Activated CD4-positive, alpha-beta T cell treated with anti-CD3 and anti-CD28 coated beads for 4 hours (primary cell): ENCODE measurements around the gene PHACTR1.

Experiments
- DNase-seq, 2 donors: peaks; one replicate each; pipeline ENCODE4 v3.0.0-alpha.2; 2020

The PHACTR1 gene

GRCh38 chr6:13079096-13079723 lies 362.6 kb downstream of the PHACTR1 start:
- DNase-seq, result no peak

GRCh38 chr6:13080462-13081188 lies 364.1 kb downstream of the PHACTR1 start:
- DNase-seq, result no peak

GRCh38 chr6:13081189-13081563 lies 364.6 kb downstream of the PHACTR1 start:
- DNase-seq, result no peak

- no peak for DNase-seq
These were observed 372.9 kb downstream of the PHACTR1 start for GRCh38 chr6:13089296-13089994.

GRCh38 chr6:13091192-13091591 lies 374.6 kb downstream of the PHACTR1 start:
- DNase-seq, result no peak

- no peak for DNase-seq
These were observed 378.3 kb downstream of the PHACTR1 start for GRCh38 chr6:13094781-13095425.

GRCh38 chr6:13096084-13096483 lies 379.5 kb downstream of the PHACTR1 start:
- no peak for DNase-seq

- no peak for DNase-seq
These were observed 380.9 kb downstream of the PHACTR1 start for GRCh38 chr6:13097454-13097853.

GRCh38 chr6:13098006-13098405 lies 381.4 kb downstream of the PHACTR1 start:
- DNase-seq, result no peak

GRCh38 chr6:13098793-13099570 lies 382.4 kb downstream of the PHACTR1 start:
- DNase-seq, result no peak

- DNase-seq, result no peak
These were observed 383.2 kb downstream of the PHACTR1 start for GRCh38 chr6:13099771-13100170.

- DNase-seq, result no peak
These were observed 384.8 kb downstream of the PHACTR1 start for GRCh38 chr6:13101409-13101808.

- no peak for DNase-seq
These were observed 385.4 kb downstream of the PHACTR1 start for GRCh38 chr6:13101985-13102384.

GRCh38 chr6:13103169-13103568 lies 386.6 kb downstream of the PHACTR1 start:
- DNase-seq, result no peak

GRCh38 chr6:13105139-13105538 lies 388.6 kb downstream of the PHACTR1 start:
- DNase-seq, result no peak

- no peak for DNase-seq
These were observed 396.4 kb downstream of the PHACTR1 start for GRCh38 chr6:13112921-13113320.

- DNase-seq, result no peak
These were observed 396.8 kb downstream of the PHACTR1 start for GRCh38 chr6:13113376-13113775.

GRCh38 chr6:13113981-13114593 lies 397.5 kb downstream of the PHACTR1 start:
- DNase-seq, result no peak

- no peak for DNase-seq
These were observed 399.6 kb downstream of the PHACTR1 start for GRCh38 chr6:13116155-13116554.

GRCh38 chr6:13117570-13117969 lies 401.0 kb downstream of the PHACTR1 start:
- DNase-seq, result no peak

- no peak for DNase-seq
These were observed 403.0 kb downstream of the PHACTR1 start for GRCh38 chr6:13119549-13119948.
